ENCODE results near the gene PET100.

Gene PET100

GRCh38 chr19:7605490-7606222 is 23.9 kb upstream of the PET100 start:
- no peak for TF ChIP-seq CTCF (conservative IDR thresholded peaks at IDR 0.05; ENCODE audit: control insufficient read depth, insufficient read depth, low read depth, low read length)
- peak; percentile 26 for DNase-seq (ENCODE audit: low read depth)

GRCh38 chr19:7606289-7606688 is 23.3 kb upstream of the PET100 start:
- H3K4me3 ChIP-seq (ENCODE audit: control insufficient read depth, low read depth, low read length): no peak overlapping the region
- no peak for TF ChIP-seq CTCF (conservative IDR thresholded peaks at IDR 0.05; ENCODE audit: control insufficient read depth, insufficient read depth, low read depth, low read length)
- no peak for DNase-seq (ENCODE audit: low read depth)

More at GRCh38 chr19:7605490-7606222, 23.9 kb upstream of the PET100 start:
- H3K4me3 ChIP-seq (ENCODE audit: control insufficient read depth, low read depth, low read length): no peak overlapping the region

GRCh38 chr19:7607212-7607873 is 22.2 kb upstream of the PET100 start:
- no peak overlapping the region for H3K4me3 ChIP-seq (ENCODE audit: control insufficient read depth, low read depth, low read length)
- DNase-seq (ENCODE audit: low read depth): no peak
- no peak for TF ChIP-seq CTCF (conservative IDR thresholded peaks at IDR 0.05; ENCODE audit: control insufficient read depth, insufficient read depth, low read depth, low read length)

GRCh38 chr19:7607874-7608560 is 21.6 kb upstream of the PET100 start:
- H3K4me3 ChIP-seq (ENCODE audit: control insufficient read depth, low read depth, low read length): no peak overlapping the region
- TF ChIP-seq CTCF (conservative IDR thresholded peaks at IDR 0.05; ENCODE audit: control insufficient read depth, insufficient read depth, low read depth, low read length): no peak
- no peak for DNase-seq (ENCODE audit: low read depth)

GRCh38 chr19:7610491-7611240 is 18.9 kb upstream of the PET100 start:
- no peak for TF ChIP-seq CTCF (conservative IDR thresholded peaks at IDR 0.05; ENCODE audit: control insufficient read depth, insufficient read depth, low read depth, low read length)
- no peak for DNase-seq (ENCODE audit: low read depth)
- no peak overlapping the region for H3K4me3 ChIP-seq (ENCODE audit: control insufficient read depth, low read depth, low read length)

- DNase-seq (ENCODE audit: low read depth): no peak
- no peak for TF ChIP-seq CTCF (conservative IDR thresholded peaks at IDR 0.05; ENCODE audit: control insufficient read depth, insufficient read depth, low read depth, low read length)
- no peak overlapping the region for H3K4me3 ChIP-seq (ENCODE audit: control insufficient read depth, low read depth, low read length)
Measured at GRCh38 chr19:7611541-7612279, 17.9 kb upstream of the PET100 start.

All from fibroblast of mammary gland (primary cell).